ENCODE measurements around the gene NRARP. TPM values are rescaled to one million over a fixed set of nuclear protein-coding genes. Genes with fewer than 3 reads are reported as not detected.

The NRARP gene
- total RNA-seq, 1 experiment from 2014 or later, result 24.7 TPM

GRCh38 chr9:137256856-137257255, 45.2 kb downstream of the NRARP start:
- no peak for TF ChIP-seq CTCF (IDR thresholded peaks at IDR 0.05; ENCODE audit: insufficient read depth in 1 of 2, low read depth in 1 of 2, low read length in 1 of 2, severe bottlenecking in 1 of 2, unreplicated experiment in 1 of 2)
- Histone ChIP-seq H3K4me1 (peaks cover 23% of the 10 kb centered on the region), H3K4me3 (ENCODE audit: low read depth, low read length) (0 out of 2 replicates have a peak overlapping the region, but pooled peaks have one; percentile 1), H3K27me3 (replicated peaks; ENCODE audit: control insufficient read depth, insufficient read depth, low read length) (no peaks in the 10 kb centered on the region), H3K9me3 (no peaks in the 10 kb centered on the region), H3K36me3 (ENCODE audit: control insufficient read depth, insufficient read depth, low read length) (peaks cover 2% of the 10 kb centered on the region)
- Mint-ChIP-seq H3K27me3 (ENCODE audit: insufficient read depth, unreplicated experiment) (no peaks in the 10 kb centered on the region), H3K9me3 (ENCODE audit: unreplicated experiment) (no peaks in the 10 kb centered on the region), H3K4me1 (ENCODE audit: low read depth, unreplicated experiment) (peaks cover 7% of the 10 kb centered on the region), H3K36me3 (ENCODE audit: insufficient read depth, unreplicated experiment) (peaks cover 55% of the 10 kb centered on the region), H3K4me3 (ENCODE audit: unreplicated experiment) (no peak overlapping the region), H3K27ac (ENCODE audit: unreplicated experiment) (no peak overlapping the region)
- ChIA-PET POLR2A (interaction anchor here (4.4 kb wide), 1 partner anchor 16 kb away, joined by 39 read pairs; the partner anchor contains the start of gene TUBB4B), CTCF (interaction anchor here (1.2 kb wide), 1 partner anchor 20 kb away, joined by 4 read pairs; no protein-coding TSS in a partner anchor)
- BruUV-seq (replicated peaks), result TSS peak; percentile 29
- DNase-seq, result no peak
- intact Hi-C loops (cut with micrococcal nuclease; ENCODE audit: unreplicated experiment), result no loop called here

- Mint-ChIP-seq H3K4me3 (ENCODE audit: unreplicated experiment) (peak overlapping the region; percentile 93), H3K27me3 (ENCODE audit: insufficient read depth, unreplicated experiment) (no peaks in the 10 kb centered on the region), H3K27ac (ENCODE audit: unreplicated experiment) (no peak overlapping the region), H3K9me3 (ENCODE audit: unreplicated experiment) (no peaks in the 10 kb centered on the region), H3K4me1 (ENCODE audit: low read depth, unreplicated experiment) (peaks cover 7% of the 10 kb centered on the region), H3K36me3 (ENCODE audit: insufficient read depth, unreplicated experiment) (peaks cover 50% of the 10 kb centered on the region)
- Histone ChIP-seq H3K4me3 (ENCODE audit: low read depth, low read length) (peak overlapping the region; percentile 78), H3K36me3 (ENCODE audit: control insufficient read depth, insufficient read depth, low read length) (peaks cover 2% of the 10 kb centered on the region), H3K27me3 (replicated peaks; ENCODE audit: control insufficient read depth, insufficient read depth, low read length) (no peaks in the 10 kb centered on the region), H3K4me1 (peaks cover 23% of the 10 kb centered on the region), H3K9me3 (no peaks in the 10 kb centered on the region)
- ChIA-PET CTCF (interaction anchor here (1.2 kb wide), 1 partner anchor 20 kb away, joined by 4 read pairs; no protein-coding TSS in a partner anchor), POLR2A (interaction anchor here (4.4 kb wide), 1 partner anchor 16 kb away, joined by 39 read pairs; the partner anchor contains the start of gene TUBB4B)
- no peak for DNase-seq
- no peak for TF ChIP-seq CTCF (IDR thresholded peaks at IDR 0.05; ENCODE audit: insufficient read depth in 1 of 2, low read depth in 1 of 2, low read length in 1 of 2, severe bottlenecking in 1 of 2, unreplicated experiment in 1 of 2)
- intact Hi-C loops (cut with micrococcal nuclease; ENCODE audit: unreplicated experiment), result no loop called here
- no TSS peak for BruUV-seq (replicated peaks)
These were observed 45.7 kb downstream of the NRARP start for GRCh38 chr9:137256362-137256761.

GRCh38 chr9:137255448-137256114, 46.5 kb downstream of the NRARP start:
- H3K27me3 ChIP-seq (replicated peaks; ENCODE audit: control insufficient read depth, insufficient read depth, low read length), result no peaks in the 10 kb centered on the region
- H3K4me3 ChIP-seq (ENCODE audit: low read depth, low read length), result peak overlapping the region; percentile 78
- no peak for TF ChIP-seq CTCF (IDR thresholded peaks at IDR 0.05; ENCODE audit: insufficient read depth in 1 of 2, low read depth in 1 of 2, low read length in 1 of 2, severe bottlenecking in 1 of 2, unreplicated experiment in 1 of 2)
- intact Hi-C loops (cut with micrococcal nuclease; ENCODE audit: unreplicated experiment), result loop anchor here (1.0 kb wide), 1 partner anchor 14 kb away; the partner anchor contains the start of gene TUBB4B
- peaks cover 7% of the 10 kb centered on the region for H3K4me1 Mint-ChIP-seq (ENCODE audit: low read depth, unreplicated experiment)
- peaks cover 2% of the 10 kb centered on the region for H3K36me3 ChIP-seq (ENCODE audit: control insufficient read depth, insufficient read depth, low read length)
- H3K4me3 Mint-ChIP-seq (ENCODE audit: unreplicated experiment), result peak overlapping the region; percentile 93
- H3K9me3 Mint-ChIP-seq (ENCODE audit: unreplicated experiment), result no peaks in the 10 kb centered on the region
- peaks cover 50% of the 10 kb centered on the region for H3K36me3 Mint-ChIP-seq (ENCODE audit: insufficient read depth, unreplicated experiment)
- H3K27ac Mint-ChIP-seq (ENCODE audit: unreplicated experiment), result no peak overlapping the region
- no peaks in the 10 kb centered on the region for H3K9me3 ChIP-seq
- peak in 1 of 2 experiments; percentile 76 for DNase-seq
- CTCF ChIA-PET, result interaction anchor here (1.2 to 3.3 kb wide), 3 partner anchors 19 to 167 kb away, joined by 4 to 24 read pairs (median 5); partner anchors contain the start of genes EXD3 and NOXA1
- no TSS peak for BruUV-seq (replicated peaks)
- no peaks in the 10 kb centered on the region for H3K27me3 Mint-ChIP-seq (ENCODE audit: insufficient read depth, unreplicated experiment)
- H3K4me1 ChIP-seq, result peaks cover 23% of the 10 kb centered on the region
- POLR2A ChIA-PET, result interaction anchor here (1.0 to 4.4 kb wide), 4 partner anchors 15 to 167 kb away, joined by 3 to 39 read pairs (median 8); partner anchors contain the start of genes EXD3, NOXA1 and TUBB4B

All from Caco-2 (cell line).